Esophagus muscularis mucosa (tissue), 4 donors: ENCODE results near the gene FAM89B. TPM values are rescaled to one million over a fixed set of nuclear protein-coding genes. Genes with fewer than 3 reads are reported as not detected.

ENCODE experiments used
- DNase-seq: peaks from one replicate; pipeline ENCODE4 v3.0.0-alpha.2; 2017; ENCODE audit errors: extremely low spot score
- H3K27ac ChIP-seq, 4 donors: fragments of 200-600 bp; sonication (generic); replicated peaks in 1 of 4; 1 replicate in 3 of 4; 2 replicates in 1 of 4; pipeline ENCODE4 v1.5.1; 2016 to 2019; ENCODE audit warnings: mild to moderate bottlenecking in 1 of 4
- H3K27me3 ChIP-seq, 4 donors: fragments of 200-600 bp; sonication (generic); one replicate each; pipeline versions ENCODE4 v1.5.1 to v1.6.0; 2016 to 2019
- H3K36me3 ChIP-seq, 4 donors: fragments of 200-600 bp; sonication (generic); one replicate each; pipeline ENCODE4 v1.5.1; 2016 to 2019
- H3K4me1 ChIP-seq, 4 donors: fragments of 200-600 bp; sonication (generic); one replicate each; pipeline ENCODE4 v1.5.1; 2016 to 2019
- H3K4me3 ChIP-seq, 4 donors: fragments of 200-600 bp; sonication (generic); 1 replicate in 2 of 4; 2 replicates in 2 of 4; pipeline ENCODE4 v1.5.1; 2016 to 2019; ENCODE audit warnings: mild to moderate bottlenecking in 4 of 4, moderate library complexity in 1 of 4
- H3K9me3 ChIP-seq, 4 donors: fragments of 200-600 bp; sonication (generic); 1 replicate in 3 of 4; 2 replicates in 1 of 4; pipeline ENCODE4 v1.5.1; 2016 to 2019
- EP300 ChIP-seq: sonication (generic); formaldehyde crosslinking; IDR thresholded peaks from one replicate; pipeline ENCODE4 v1.6.1; 2017; ENCODE audit warnings: antibody characterized with exemption
- POLR2A ChIP-seq: fragments of 450-650 bp; IDR thresholded peaks from one replicate; pipeline ENCODE4 v1.6.1; 2017; ENCODE audit warnings: antibody characterized with exemption, moderate library complexity, mild to moderate bottlenecking, low read depth
- POLR2AphosphoS5 ChIP-seq, 2 donors: sonication (generic); formaldehyde crosslinking; IDR thresholded peaks; one replicate each; pipeline ENCODE4 v1.6.1; 2017; ENCODE audit warnings: antibody characterized with exemption in 2 of 2
- WGBS: methylation state at CpG from one replicate; pipeline ENCODE4 v1.1.5; 2018; 5-methylcytosine and 5-hydroxymethylcytosine counted together
- intact Hi-C: fragments of 100-400 bp; cut with DNase I; formaldehyde crosslinking; loops from one replicate; pipeline ENCODE4 v1.15.1; 2023
- total RNA-seq, 4 donors: library from RNA; depleted of rRNA; stranded (reverse); fragments of >200 nt; gene quantifications; one replicate each; pipeline versions ENCODE4 v1.1.0 to v1.2.1, GENCODE V29; 2016
- TF ChIP-seq, protein P1 (sequence below), 3 experiments: fragments of 200-600 bp in 2 of 3; fragments of 450-650 bp in 1 of 3; sonication (generic) in 2 of 3; IDR thresholded peaks; one replicate each; pipeline ENCODE4 v1.5.1; 2017 to 2019; ENCODE audit warnings: antibody characterized with exemption in 3 of 3, mild to moderate bottlenecking in 2 of 3, moderate library complexity in 1 of 3

Gene FAM89B
- total RNA-seq, 4 donors from 2014 or later, result 47.9 to 90.4 (median 75.0) TPM

- Histone ChIP-seq H3K4me3 (peak overlapping the region in 3 of 4 donors; percentile 72 to 96 (median 82)), H3K36me3 (peaks cover 29 to 63% (median 59%) of the 10 kb centered on the region in 4 donors), H3K4me1 (peaks cover 24 to 41% (median 36%) of the 10 kb centered on the region in 4 donors), H3K27me3 (no peaks in the 10 kb centered on the region), H3K9me3 (no peaks in the 10 kb centered on the region), H3K27ac (no peak overlapping the region)
- TF ChIP-seq, protein P1, sequence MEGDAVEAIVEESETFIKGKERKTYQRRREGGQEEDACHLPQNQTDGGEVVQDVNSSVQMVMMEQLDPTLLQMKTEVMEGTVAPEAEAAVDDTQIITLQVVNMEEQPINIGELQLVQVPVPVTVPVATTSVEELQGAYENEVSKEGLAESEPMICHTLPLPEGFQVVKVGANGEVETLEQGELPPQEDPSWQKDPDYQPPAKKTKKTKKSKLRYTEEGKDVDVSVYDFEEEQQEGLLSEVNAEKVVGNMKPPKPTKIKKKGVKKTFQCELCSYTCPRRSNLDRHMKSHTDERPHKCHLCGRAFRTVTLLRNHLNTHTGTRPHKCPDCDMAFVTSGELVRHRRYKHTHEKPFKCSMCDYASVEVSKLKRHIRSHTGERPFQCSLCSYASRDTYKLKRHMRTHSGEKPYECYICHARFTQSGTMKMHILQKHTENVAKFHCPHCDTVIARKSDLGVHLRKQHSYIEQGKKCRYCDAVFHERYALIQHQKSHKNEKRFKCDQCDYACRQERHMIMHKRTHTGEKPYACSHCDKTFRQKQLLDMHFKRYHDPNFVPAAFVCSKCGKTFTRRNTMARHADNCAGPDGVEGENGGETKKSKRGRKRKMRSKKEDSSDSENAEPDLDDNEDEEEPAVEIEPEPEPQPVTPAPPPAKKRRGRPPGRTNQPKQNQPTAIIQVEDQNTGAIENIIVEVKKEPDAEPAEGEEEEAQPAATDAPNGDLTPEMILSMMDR (IDR thresholded peaks at IDR 0.05), result no peak
- TF ChIP-seq EP300 (no peak), POLR2A (no peak), POLR2AphosphoS5 (IDR thresholded peaks at IDR 0.05) (no peak)
- intact Hi-C loops, result no loop called here
- WGBS, result 93% methylated on average over 11 of the region's 17 CpGs
- no peak for DNase-seq
Observed at GRCh38 chr11:65617136-65617850, 45.0 kb downstream of the FAM89B start.

DNA sequence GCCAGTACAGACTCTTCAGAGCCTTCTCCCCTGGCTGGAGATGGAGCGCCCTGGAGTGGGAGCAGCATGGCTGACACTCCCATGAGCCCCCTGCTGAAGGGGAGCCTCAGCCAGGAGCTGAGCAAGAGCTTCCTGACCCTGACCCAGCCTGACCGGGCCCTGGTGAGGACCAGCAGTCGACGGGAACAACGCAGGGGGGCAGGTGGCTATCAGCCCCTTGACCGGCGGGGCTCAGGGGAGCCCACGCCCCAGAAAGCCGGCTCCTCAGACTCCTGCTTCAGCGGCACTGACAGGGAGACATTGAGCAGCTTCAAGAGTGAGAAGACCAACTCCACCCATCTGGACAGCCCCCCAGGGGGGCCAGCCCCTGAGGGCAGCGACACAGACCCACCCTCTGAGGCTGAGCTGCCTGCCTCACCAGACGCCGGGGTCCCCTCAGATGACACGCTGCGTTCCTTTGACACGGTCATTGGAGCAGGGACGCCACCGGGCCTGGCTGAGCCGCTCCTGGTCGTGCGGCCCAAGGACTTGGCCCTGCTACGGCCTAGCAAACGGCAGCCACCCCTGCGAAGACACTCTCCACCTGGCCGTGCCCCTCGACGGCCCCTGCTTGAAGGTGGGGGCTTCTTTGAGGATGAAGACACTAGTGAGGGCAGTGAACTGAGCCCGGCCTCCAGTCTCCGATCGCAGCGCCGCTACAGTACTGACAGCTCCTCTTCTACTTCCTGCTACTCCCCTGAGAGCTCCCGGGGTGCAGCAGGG is 45.8 kb downstream of the FAM89B start:
- intact Hi-C loops, result no loop called here
- TF ChIP-seq POLR2AphosphoS5 (IDR thresholded peaks at IDR 0.05), result no peak
- no peak for TF ChIP-seq POLR2A
- TF ChIP-seq, protein P1 (IDR thresholded peaks at IDR 0.05), result no peak
- TF ChIP-seq EP300, result no peak
- H3K4me3 ChIP-seq, result no peak overlapping the region

GRCh38 chr11:65618763-65619162 is 46.4 kb downstream of the FAM89B start:
- peaks cover 31 to 69% (median 67%) of the 10 kb centered on the region in 4 donors for H3K36me3 ChIP-seq
- no peak for DNase-seq
- H3K27ac ChIP-seq, result no peak overlapping the region
- no peak overlapping the region for H3K4me3 ChIP-seq
- WGBS, result 94% methylated on average over 7 of the region's 14 CpGs
- H3K9me3 ChIP-seq, result no peaks in the 10 kb centered on the region
- H3K4me1 ChIP-seq, result peaks cover 14 to 26% (median 21%) of the 10 kb centered on the region in 4 donors
- TF ChIP-seq POLR2AphosphoS5 (IDR thresholded peaks at IDR 0.05) (no peak), EP300 (no peak), POLR2A (no peak)
- TF ChIP-seq, protein P1 (IDR thresholded peaks at IDR 0.05), result no peak
- intact Hi-C loops, result no loop called here
- H3K27me3 ChIP-seq, result no peaks in the 10 kb centered on the region

More for the DNA sequence above, 45.8 kb downstream of the FAM89B start:
- Histone ChIP-seq H3K27me3 (no peaks in the 10 kb centered on the region), H3K27ac (no peak overlapping the region), H3K36me3 (peaks cover 31 to 63% (median 61%) of the 10 kb centered on the region in 4 donors), H3K4me1 (peaks cover 16 to 32% (median 27%) of the 10 kb centered on the region in 4 donors), H3K9me3 (no peaks in the 10 kb centered on the region)
- WGBS, result 86% methylated on average over 5 of the region's 33 CpGs
- no peak for DNase-seq

DNA sequence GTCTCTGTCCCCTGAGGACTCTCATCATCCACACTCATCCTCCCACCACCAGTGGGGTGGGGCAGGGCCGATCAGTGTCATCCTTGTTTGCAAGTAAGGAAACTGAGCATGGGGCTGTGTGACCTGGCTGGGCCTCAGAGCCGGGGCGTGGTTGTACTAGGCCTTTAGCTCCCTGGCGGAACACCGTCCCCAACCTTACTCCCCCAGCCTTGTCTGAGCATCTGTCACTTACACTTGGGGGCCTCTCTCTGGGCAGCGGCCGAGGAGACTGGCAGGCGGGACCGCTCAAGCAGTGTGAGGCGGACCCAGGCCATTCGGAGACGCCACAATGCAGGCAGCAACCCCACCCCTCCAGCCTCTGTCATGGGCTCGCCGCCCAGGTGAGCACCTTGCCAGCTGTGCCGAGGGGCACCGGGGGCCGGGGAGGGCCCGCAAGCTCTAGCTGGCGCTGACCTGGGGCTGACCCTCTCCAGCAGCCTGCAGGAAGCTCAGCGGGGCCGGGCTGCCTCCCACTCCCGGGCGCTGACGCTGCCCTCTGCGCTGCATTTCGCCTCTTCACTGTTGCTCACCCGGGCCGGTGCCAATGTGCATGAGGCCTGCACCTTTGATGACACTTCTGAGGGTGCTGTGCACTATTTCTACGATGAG is 47.1 kb downstream of the FAM89B start:
- WGBS, result 89% methylated on average over 19 of the region's 29 CpGs
- intact Hi-C loops, result no loop called here
- no peak for DNase-seq
- TF ChIP-seq POLR2A, result no peak
- TF ChIP-seq, protein P1 (IDR thresholded peaks at IDR 0.05), result no peak
- no peak for TF ChIP-seq EP300
- TF ChIP-seq POLR2AphosphoS5 (IDR thresholded peaks at IDR 0.05), result no peak
- Histone ChIP-seq H3K36me3 (peaks cover 36 to 75% (median 73%) of the 10 kb centered on the region in 4 donors), H3K27ac (no peak overlapping the region), H3K27me3 (no peaks in the 10 kb centered on the region), H3K4me3 (no peak overlapping the region), H3K9me3 (no peaks in the 10 kb centered on the region), H3K4me1 (peaks cover 14 to 25% (median 21%) of the 10 kb centered on the region in 4 donors)
